ENCODE data around the gene JMJD8.
A peak's percentile ranks its signal among the peaks of the same experiment; 100 is the strongest.

JMJD8 gene

GRCh38 chr16:689175-689897 is 5.2 kb upstream of the JMJD8 start:
- DNase-seq (ENCODE audit: low read depth): no peak

- DNase-seq (ENCODE audit: low read depth): no peak
Measured at GRCh38 chr16:687499-687898, 3.4 kb upstream of the JMJD8 start.

GRCh38 chr16:686459-687260 is 2.5 kb upstream of the JMJD8 start:
- no peak for DNase-seq (ENCODE audit: low read depth)

- no peak for DNase-seq (ENCODE audit: low read depth)
Measured at GRCh38 chr16:685967-686366, 1.8 kb upstream of the JMJD8 start.

- DNase-seq (ENCODE audit: low read depth): no peak
Measured at GRCh38 chr16:684961-685696, 995 bp upstream of the JMJD8 start.

GRCh38 chr16:683396-684070 is 601 bp downstream of the JMJD8 start:
- no peak for DNase-seq (ENCODE audit: low read depth)

- DNase-seq (ENCODE audit: low read depth): no peak
Measured at GRCh38 chr16:682493-683395, 1.4 kb downstream of the JMJD8 start.

GRCh38 chr16:681746-682427 is 2.2 kb downstream of the JMJD8 start:
- no peak for DNase-seq (ENCODE audit: low read depth)

- no peak for DNase-seq (ENCODE audit: low read depth)
Measured at GRCh38 chr16:680967-681745, 3.0 kb downstream of the JMJD8 start.

- DNase-seq (ENCODE audit: low read depth): no peak
Measured at GRCh38 chr16:680625-680945, 3.5 kb downstream of the JMJD8 start.

- DNase-seq (ENCODE audit: low read depth): peak; percentile 20
Measured at GRCh38 chr16:679814-680624, 4.1 kb downstream of the JMJD8 start, which contains the start of gene STUB1. Gene STUB1 (plus strand): TSS chr16:680410. CDS start chr16:680526, 116 bp downstream.

GRCh38 chr16:678858-679813 is 5.0 kb downstream of the JMJD8 start:
- DNase-seq (ENCODE audit: low read depth): no peak

- no peak for DNase-seq (ENCODE audit: low read depth)
Measured at GRCh38 chr16:678209-678857, 5.8 kb downstream of the JMJD8 start.

GRCh38 chr16:677316-678190 is 6.6 kb downstream of the JMJD8 start:
- no peak for DNase-seq (ENCODE audit: low read depth)

- DNase-seq (ENCODE audit: low read depth): no peak
Measured at GRCh38 chr16:676913-677312, 7.2 kb downstream of the JMJD8 start.

GRCh38 chr16:676565-676902 is 7.6 kb downstream of the JMJD8 start:
- DNase-seq (ENCODE audit: low read depth): no peak
